Left lung (tissue), 10 donors: ENCODE measurements around the gene PCNA. TPM values are rescaled to one million over a fixed set of nuclear protein-coding genes. Genes with fewer than 3 reads are reported as not detected.
"Not testable (repeated sequence)": the region's sequence is repeated elsewhere in the genome, so short reads cannot be mapped to it uniquely, and the experiment has no call there.

ENCODE experiments used
- ATAC-seq: fragments of 200-7000 bp; cut with Tn5 transposase; one replicate; pipeline ENCODE4 v1.9.1; 2020; ENCODE audit warnings: moderate library complexity
- DNase-seq, 4 donors: peaks; one replicate each; pipeline ENCODE4 v3.0.0-alpha.2; 2013 to 2020
- H3K27ac ChIP-seq, 2 donors: fragments of 200-600 bp; sonication (generic) in 1 of 2; one replicate each; pipeline versions ENCODE4 v1.5.0 to v1.8.0; 2020 to 2021
- H3K27me3 ChIP-seq, 2 donors: fragments of 200-600 bp; sonication (generic) in 1 of 2; one replicate each; pipeline versions ENCODE4 v1.5.0 to v1.8.0; 2020 to 2021
- H3K36me3 ChIP-seq, 2 donors: fragments of 200-600 bp; sonication (generic) in 1 of 2; one replicate each; pipeline versions ENCODE4 v1.5.0 to v1.8.0; 2020 to 2021
- H3K4me1 ChIP-seq, 2 donors: fragments of 200-600 bp; one replicate each; pipeline ENCODE4 v1.8.0; 2021
- H3K4me3 ChIP-seq, 2 donors: fragments of 200-600 bp; sonication (generic) in 1 of 2; one replicate each; pipeline versions ENCODE4 v1.5.0 to v1.8.0; 2020 to 2021; ENCODE audit warnings: mild to moderate bottlenecking in 1 of 2
- H3K9me3 ChIP-seq, 2 donors: fragments of 200-600 bp; sonication (generic) in 1 of 2; one replicate each; pipeline versions ENCODE4 v1.5.0 to v1.8.0; 2020 to 2021
- CTCF ChIP-seq, 2 donors: fragments of 200-600 bp; sonication (generic) in 1 of 2; IDR thresholded peaks; one replicate each; pipeline versions ENCODE4 v1.5.0 to v1.8.0; 2021; ENCODE audit warnings: antibody characterized with exemption in 2 of 2
- intact Hi-C, 2 donors: fragments of 100-400 bp; cut with DNase I; formaldehyde crosslinking; loops; one replicate each; pipeline versions ENCODE4 v1.11.2 to v1.14.2; 2022
- polyA plus RNA-seq, 6 donors: library from polyadenylated mRNA; unstranded; fragments of 120-200 nt; gene quantifications; one replicate each; pipeline ENCODE4 v1.2.1, GENCODE V29; 2013; ENCODE audit not compliant: insufficient read length in 6 of 6
- total RNA-seq, 2 donors: library from RNA; stranded (reverse); fragmentation: NEBNext Ultra II Directional; extraction: Animal tissue kit (Norgen Biotek cat#: 25700); gene quantifications; one replicate each; pipeline ENCODE4 v1.2.1, GENCODE V29; 2021
- donor health status: DM: no; HTN: yes; CAD: no.
- donor health status: DM: no; HTN: no; CAD: no.

PCNA gene
- total and polyA plus RNA-seq, 8 donors: 80.4 to 171 (median 130) TPM

GRCh38 chr20:5100684-5101347 lies 18.9 kb downstream of the PCNA start:
- peak; percentile 93 for ATAC-seq
- DNase-seq: peak; percentile 33 to 92 (median 64)
- H3K4me1 ChIP-seq: peaks cover 0 to 8% of the 10 kb centered on the region in 2 donors
- intact Hi-C loops: loop anchor here in 1 of 2 donors (10.0 kb wide), 1 partner anchor 146 kb away; no protein-coding TSS in a partner anchor
- peaks cover 0 to 87% of the 10 kb centered on the region in 2 donors for H3K36me3 ChIP-seq
- H3K27ac ChIP-seq: peak overlapping the region in 1 of 2 donors; percentile 20
- no peak overlapping the region for H3K4me3 ChIP-seq
- TF ChIP-seq CTCF (IDR thresholded peaks at IDR 0.05): peak; percentile 81 to 89
- no peaks in the 10 kb centered on the region for H3K9me3 ChIP-seq
- H3K27me3 ChIP-seq: no peaks in the 10 kb centered on the region

- H3K27me3 ChIP-seq, H3K27ac ChIP-seq, H3K4me1 ChIP-seq, H3K4me3 ChIP-seq, ATAC-seq, H3K9me3 ChIP-seq, DNase-seq: not testable (repeated sequence)
- peaks cover 0 to 79% of the 10 kb centered on the region in 2 donors for H3K36me3 ChIP-seq
- intact Hi-C loops: loop anchor here in 1 of 2 donors (10.0 kb wide), 1 partner anchor 145 kb away; no protein-coding TSS in a partner anchor
Measured at GRCh38 chr20:5099909-5100308, 19.8 kb downstream of the PCNA start.

- H3K4me3 ChIP-seq, intact Hi-C loops, H3K27ac ChIP-seq, H3K4me1 ChIP-seq, H3K27me3 ChIP-seq, ATAC-seq, DNase-seq, H3K9me3 ChIP-seq: not testable (repeated sequence)
- H3K36me3 ChIP-seq: peaks cover 0 to 70% of the 10 kb centered on the region in 2 donors
Measured at GRCh38 chr20:5099009-5099408, 20.7 kb downstream of the PCNA start.

- peaks cover 0 to 8% of the 10 kb centered on the region in 2 donors for H3K4me1 ChIP-seq
- H3K27ac ChIP-seq: no peak overlapping the region
- H3K36me3 ChIP-seq: peaks cover 0 to 49% of the 10 kb centered on the region in 2 donors
- H3K9me3 ChIP-seq: no peaks in the 10 kb centered on the region
- ATAC-seq (no peak), DNase-seq (no peak)
- no peaks in the 10 kb centered on the region for H3K27me3 ChIP-seq
- intact Hi-C loops: no loop called here
- no peak for TF ChIP-seq CTCF (IDR thresholded peaks at IDR 0.05)
- no peak overlapping the region for H3K4me3 ChIP-seq
Measured at GRCh38 chr20:5096463-5096862, 23.3 kb downstream of the PCNA start.

- Histone ChIP-seq H3K27me3 (no peaks in the 10 kb centered on the region), H3K4me3 (no peak overlapping the region), H3K27ac (no peak overlapping the region), H3K36me3 (peaks cover 0 to 44% of the 10 kb centered on the region in 2 donors), H3K9me3 (no peaks in the 10 kb centered on the region), H3K4me1 (peaks cover 0 to 8% of the 10 kb centered on the region in 2 donors)
- no peak for ATAC-seq
- DNase-seq: no peak
- intact Hi-C loops: no loop called here
- no peak for TF ChIP-seq CTCF (IDR thresholded peaks at IDR 0.05)
Measured at GRCh38 chr20:5095931-5096330, 23.8 kb downstream of the PCNA start.

- intact Hi-C loops: no loop called here
- Histone ChIP-seq H3K9me3 (no peaks in the 10 kb centered on the region), H3K27ac (no peak overlapping the region), H3K4me3 (no peak overlapping the region), H3K4me1 (peaks cover 0 to 9% of the 10 kb centered on the region in 2 donors), H3K27me3 (no peaks in the 10 kb centered on the region), H3K36me3 (peaks cover 0 to 41% of the 10 kb centered on the region in 2 donors)
- DNase-seq (no peak), ATAC-seq (no peak)
- TF ChIP-seq CTCF (IDR thresholded peaks at IDR 0.05): no peak
Measured at GRCh38 chr20:5095454-5095853, 24.3 kb downstream of the PCNA start.
